GM19099 (cell line): ENCODE results near the gene PON2.

Source experiments
- POLR2A ChIP-seq: IDR thresholded peaks from 3 replicates; pipeline ENCODE4 v1.6.1; 2011; ENCODE audit warnings: low read depth; ENCODE audit not compliant: insufficient read length; ENCODE audit errors: extremely low read depth

PON2 gene

GRCh38 chr7:95434557-95435421 is at the start of gene PON2:
PON2 (minus strand) TSS chr7:95435028; CDS start chr7:95434951, 77 bp downstream.
- peak; percentile 40 for TF ChIP-seq POLR2A

DNA sequence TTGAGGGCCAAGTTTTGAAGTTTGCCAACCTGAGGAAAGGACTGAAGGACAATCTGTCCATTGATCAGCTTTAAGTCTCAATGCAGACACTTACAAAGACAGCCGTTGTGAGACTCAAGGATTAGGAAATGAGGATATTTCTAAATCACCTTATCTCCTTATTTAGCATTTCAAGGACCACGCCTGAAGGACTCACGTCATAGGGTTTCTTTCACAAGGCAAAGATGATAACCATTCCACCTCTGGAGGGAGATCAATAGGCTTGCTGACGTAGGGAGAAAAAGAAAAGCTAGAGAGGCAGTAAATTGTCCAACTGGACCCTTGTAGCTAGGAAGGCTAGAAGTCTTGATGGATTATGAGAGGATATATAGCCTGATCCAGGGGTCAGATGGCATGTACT is 47.6 kb upstream of the PON2 start:
- TF ChIP-seq POLR2A, result no peak

- TF ChIP-seq POLR2A, result no peak
These were observed 46.7 kb upstream of the PON2 start for GRCh38 chr7:95481271-95482165.

- TF ChIP-seq POLR2A, result no peak
These were observed 45.3 kb upstream of the PON2 start for GRCh38 chr7:95479992-95480624.

DNA sequence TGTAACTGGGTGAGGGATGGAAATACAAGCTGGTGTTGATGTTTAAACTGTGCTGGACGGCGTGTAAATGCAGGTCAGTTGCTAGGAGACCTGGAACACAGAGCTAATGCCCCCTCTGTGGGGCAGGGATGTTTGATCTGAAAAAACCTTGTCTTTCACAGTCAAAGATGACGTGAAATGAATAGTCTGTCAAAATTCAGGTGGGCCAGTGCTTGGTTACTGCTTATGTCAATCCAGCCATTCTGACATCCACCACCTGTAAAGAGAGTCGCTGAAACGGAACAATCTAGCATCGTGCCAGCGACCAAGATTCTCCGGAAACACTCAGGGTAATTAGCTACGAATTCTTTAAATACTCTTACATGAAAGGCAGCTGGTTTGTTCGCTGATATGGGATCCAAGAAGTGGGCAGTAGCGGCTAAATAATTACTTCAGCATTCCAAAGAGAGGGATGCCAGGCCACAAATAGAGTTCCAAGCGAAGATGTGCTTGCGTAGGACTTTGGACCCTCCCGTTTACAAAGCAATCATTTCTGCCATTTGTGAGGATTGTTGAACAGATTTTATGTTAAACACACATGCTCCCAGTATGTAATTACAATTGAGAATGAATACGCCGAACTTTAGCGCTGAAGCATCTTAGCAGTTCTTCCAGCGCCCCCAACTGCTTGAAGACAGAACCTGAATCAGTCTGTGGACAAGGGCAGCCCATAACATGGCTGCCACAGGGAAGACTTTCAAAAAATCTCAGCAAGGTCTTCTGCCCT is 43.6 kb upstream of the PON2 start:
- TF ChIP-seq POLR2A, result no peak

GRCh38 chr7:95476904-95477594 is 42.2 kb upstream of the PON2 start:
- TF ChIP-seq POLR2A, result no peak

DNA sequence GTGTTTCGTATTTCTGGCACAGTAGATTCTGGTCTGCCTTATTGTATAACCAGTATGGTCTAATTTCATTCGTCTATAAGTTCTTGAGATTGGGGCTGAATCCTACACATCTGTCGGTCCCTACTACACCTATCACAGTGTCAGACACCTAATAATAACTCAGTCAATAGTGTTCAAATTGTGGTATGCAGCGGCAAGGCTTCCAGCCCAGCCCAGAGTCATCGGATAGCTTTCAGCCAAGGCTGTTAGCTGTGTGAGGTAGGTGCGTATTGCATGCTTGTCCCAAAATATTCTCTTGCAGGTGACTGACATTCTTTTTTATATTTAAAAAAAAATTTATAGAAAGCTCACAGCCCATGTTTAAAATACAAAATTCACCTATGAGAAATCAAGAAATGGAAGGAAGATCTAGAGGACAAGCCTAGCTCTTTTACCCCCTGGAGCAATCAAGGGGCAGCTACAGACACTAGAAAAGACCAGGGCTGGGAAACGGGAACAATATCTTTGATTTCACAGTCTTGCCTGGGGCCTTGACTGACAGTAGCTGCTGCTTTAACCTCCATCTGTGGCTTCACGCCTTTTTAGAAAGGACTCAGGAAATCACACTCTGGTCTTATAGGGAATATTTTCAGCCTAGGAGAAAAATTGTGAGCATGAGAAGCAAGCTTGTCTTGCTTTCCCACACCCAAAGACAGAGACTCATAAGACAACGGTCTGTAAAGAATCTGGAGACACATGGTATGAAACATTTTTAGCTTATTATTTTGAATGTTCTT is 41.4 kb upstream of the PON2 start:
- TF ChIP-seq POLR2A, result no peak

DNA sequence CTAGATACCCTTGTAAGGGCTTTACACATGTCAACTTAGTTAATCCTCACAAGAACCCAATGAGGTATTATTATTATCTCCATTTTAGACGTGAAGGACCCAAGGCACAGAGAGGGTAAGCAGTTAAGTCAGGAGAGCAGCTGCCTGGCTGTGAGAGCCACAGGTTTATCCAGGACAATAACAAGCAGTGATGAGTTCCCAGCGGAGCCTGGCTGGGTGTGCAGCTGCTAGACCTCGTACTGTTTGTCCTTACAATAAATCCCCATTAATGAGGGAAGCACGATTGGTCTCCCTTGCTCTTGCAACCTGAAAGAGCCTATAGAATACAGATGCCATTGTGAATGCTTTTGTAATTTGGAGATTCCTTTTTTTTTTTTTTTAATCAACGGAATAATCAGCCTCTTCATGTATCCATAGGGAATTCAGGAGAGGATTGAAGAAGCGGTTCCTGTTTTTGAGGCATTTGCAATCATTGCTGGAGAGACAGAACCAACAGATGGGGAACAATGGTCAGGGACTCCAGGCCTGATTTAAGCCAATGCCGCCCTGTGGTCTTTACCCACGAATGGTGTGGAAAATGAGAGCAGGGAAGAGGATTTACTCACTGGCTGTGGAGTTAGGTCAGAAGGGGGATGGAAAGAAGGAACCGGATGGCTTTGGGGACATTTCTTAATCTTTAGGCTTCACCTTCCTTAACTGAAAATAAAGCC is 38.6 kb upstream of the PON2 start:
- TF ChIP-seq POLR2A, result no peak

- no peak for TF ChIP-seq POLR2A
These were observed 37.8 kb upstream of the PON2 start for GRCh38 chr7:95472581-95473161.

DNA sequence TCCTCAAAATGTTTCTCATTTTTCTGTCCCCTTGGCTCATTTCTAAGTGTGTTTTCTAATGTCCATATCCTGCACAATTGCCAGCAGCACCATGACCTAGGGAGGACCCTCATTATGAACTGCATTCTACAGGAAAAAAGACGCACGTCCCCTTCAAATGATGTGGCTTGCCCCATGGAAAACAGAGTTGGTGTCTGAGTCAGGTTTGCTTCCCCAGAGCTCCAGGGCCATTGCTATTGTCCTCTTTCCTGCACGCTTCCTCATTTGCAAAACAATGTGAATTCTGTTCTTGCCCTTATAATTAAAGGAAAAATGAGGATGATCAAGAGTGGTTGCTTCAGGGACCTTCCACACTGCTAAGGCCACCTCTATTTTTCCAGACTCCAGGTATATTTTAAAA is 36.2 kb upstream of the PON2 start:
- no peak for TF ChIP-seq POLR2A

GRCh38 chr7:95470452-95470851 is 35.6 kb upstream of the PON2 start:
- no peak for TF ChIP-seq POLR2A

- TF ChIP-seq POLR2A, result no peak
These were observed 35.0 kb upstream of the PON2 start for GRCh38 chr7:95469848-95470247.
